Upper lobe of left lung (tissue), 6 donors: Measurements from ENCODE around the gene C20orf96. TPM values are rescaled to one million over a fixed set of nuclear protein-coding genes. Genes with fewer than 3 reads are reported as not detected.

Experiments
- ATAC-seq, 2 donors: fragments of 200-7000 bp; cut with Tn5 transposase; one replicate each; pipeline ENCODE4 v1.9.1; 2022; ENCODE audit warnings: mild to moderate bottlenecking in 2 of 2, moderate library complexity in 2 of 2; ENCODE audit not compliant: low FRiP score in 2 of 2
- DNase-seq, 2 donors: peaks; one replicate each; pipeline ENCODE4 v3.0.0-alpha.2; 2019 to 2020
- H3K27ac ChIP-seq, 4 donors: fragments of 200-600 bp; sonication (generic); one replicate each; pipeline ENCODE4 v1.5.1; 2016 to 2019
- H3K27me3 ChIP-seq, 4 donors: fragments of 200-600 bp; sonication (generic); one replicate each; pipeline ENCODE4 v1.5.1; 2017 to 2019
- H3K36me3 ChIP-seq, 4 donors: fragments of 200-600 bp; sonication (generic); one replicate each; pipeline ENCODE4 v1.5.1; 2016 to 2019
- H3K4me1 ChIP-seq, 4 donors: fragments of 200-600 bp; sonication (generic); one replicate each; pipeline ENCODE4 v1.5.1; 2018 to 2019
- H3K4me3 ChIP-seq, 4 donors: fragments of 200-600 bp; sonication (generic); one replicate each; pipeline ENCODE4 v1.5.1; 2017 to 2019; ENCODE audit warnings: mild to moderate bottlenecking in 2 of 4, moderate library complexity in 1 of 4
- H3K9me3 ChIP-seq, 4 donors: fragments of 200-600 bp; sonication (generic); one replicate each; pipeline ENCODE4 v1.5.1; 2018 to 2019
- EP300 ChIP-seq, 4 donors: sonication (generic); formaldehyde crosslinking; IDR thresholded peaks; one replicate each; pipeline ENCODE4 v1.5.1; 2017; ENCODE audit warnings: antibody characterized with exemption in 4 of 4, control low read depth in 2 of 4
- POLR2A ChIP-seq, 4 donors: fragments of 450-650 bp; IDR thresholded peaks; one replicate each; pipeline ENCODE4 v1.5.1; 2016 to 2017; ENCODE audit warnings: antibody characterized with exemption in 4 of 4, mild to moderate bottlenecking in 2 of 4
- POLR2AphosphoS5 ChIP-seq, 2 donors: sonication (generic); formaldehyde crosslinking; IDR thresholded peaks; one replicate each; pipeline ENCODE4 v1.5.1; 2017; ENCODE audit warnings: antibody characterized with exemption in 2 of 2
- WGBS, 2 donors: methylation state at CpG; one replicate each; pipeline ENCODE4 v1.1.5; 2017 to 2018; 5-methylcytosine and 5-hydroxymethylcytosine counted together
- total RNA-seq, 6 donors: library from RNA; depleted of rRNA in 4 of 6; stranded (reverse); fragments of >200 nt in 4 of 6; gene quantifications; one replicate each; pipeline versions ENCODE4 v1.1.0 to v1.2.1, GENCODE V29; 2016 to 2021
- TF ChIP-seq, protein P1 (sequence below), 6 experiments: fragments of 450-650 bp in 4 of 6; fragments of 200-600 bp in 2 of 6; sonication (generic) in 2 of 6; IDR thresholded peaks; one replicate each; pipeline ENCODE4 v1.5.1; 2016 to 2019; ENCODE audit warnings: antibody characterized with exemption in 6 of 6
- donor health status: DM: no; HTN: no; CAD: no; lungs with moderate emphysema.
- donor health status: DM: no; HTN: yes; CAD: no; lungs with severe emphysema.

Gene C20orf96
- total RNA-seq, 6 donors from 2014 or later = 3.0 to 31.4 (median 10.3) TPM

DNA sequence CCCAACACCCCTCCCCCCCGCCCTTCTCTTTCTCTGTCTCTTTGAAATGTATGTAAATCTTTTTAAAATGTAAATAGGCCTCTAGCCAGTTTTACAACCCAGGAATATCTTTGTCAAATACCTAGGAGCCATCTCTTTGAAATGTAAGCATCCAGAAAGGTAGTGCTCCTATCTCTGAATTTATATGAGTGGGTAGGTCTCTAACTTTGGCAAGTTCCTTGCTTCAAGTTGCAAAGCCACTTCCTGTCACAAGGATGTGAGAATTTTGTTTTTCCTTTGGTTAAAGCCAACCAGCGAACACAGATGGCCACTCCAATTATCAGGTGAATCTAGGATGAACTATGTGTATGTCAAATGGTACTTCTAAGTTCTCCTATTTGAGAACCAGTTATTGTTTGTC is 39.2 kb downstream of the C20orf96 start:
- TF ChIP-seq POLR2AphosphoS5 (IDR thresholded peaks at IDR 0.05) (no peak), EP300 (IDR thresholded peaks at IDR 0.05) (no peak), POLR2A (IDR thresholded peaks at IDR 0.05) (no peak)
- TF ChIP-seq, protein P1, sequence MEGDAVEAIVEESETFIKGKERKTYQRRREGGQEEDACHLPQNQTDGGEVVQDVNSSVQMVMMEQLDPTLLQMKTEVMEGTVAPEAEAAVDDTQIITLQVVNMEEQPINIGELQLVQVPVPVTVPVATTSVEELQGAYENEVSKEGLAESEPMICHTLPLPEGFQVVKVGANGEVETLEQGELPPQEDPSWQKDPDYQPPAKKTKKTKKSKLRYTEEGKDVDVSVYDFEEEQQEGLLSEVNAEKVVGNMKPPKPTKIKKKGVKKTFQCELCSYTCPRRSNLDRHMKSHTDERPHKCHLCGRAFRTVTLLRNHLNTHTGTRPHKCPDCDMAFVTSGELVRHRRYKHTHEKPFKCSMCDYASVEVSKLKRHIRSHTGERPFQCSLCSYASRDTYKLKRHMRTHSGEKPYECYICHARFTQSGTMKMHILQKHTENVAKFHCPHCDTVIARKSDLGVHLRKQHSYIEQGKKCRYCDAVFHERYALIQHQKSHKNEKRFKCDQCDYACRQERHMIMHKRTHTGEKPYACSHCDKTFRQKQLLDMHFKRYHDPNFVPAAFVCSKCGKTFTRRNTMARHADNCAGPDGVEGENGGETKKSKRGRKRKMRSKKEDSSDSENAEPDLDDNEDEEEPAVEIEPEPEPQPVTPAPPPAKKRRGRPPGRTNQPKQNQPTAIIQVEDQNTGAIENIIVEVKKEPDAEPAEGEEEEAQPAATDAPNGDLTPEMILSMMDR (IDR thresholded peaks at IDR 0.05) = no peak
- WGBS, 2 donors = 39 to 57% methylated on average over 2 of the region's 2 CpGs
- no peaks in the 10 kb centered on the region for H3K36me3 ChIP-seq
- H3K9me3 ChIP-seq = no peaks in the 10 kb centered on the region
- H3K27me3 ChIP-seq = no peaks in the 10 kb centered on the region
- DNase-seq (no peak), ATAC-seq (no peak)
- no peak overlapping the region for H3K27ac ChIP-seq
- H3K4me1 ChIP-seq = no peaks in the 10 kb centered on the region
- H3K4me3 ChIP-seq = no peak overlapping the region

DNA sequence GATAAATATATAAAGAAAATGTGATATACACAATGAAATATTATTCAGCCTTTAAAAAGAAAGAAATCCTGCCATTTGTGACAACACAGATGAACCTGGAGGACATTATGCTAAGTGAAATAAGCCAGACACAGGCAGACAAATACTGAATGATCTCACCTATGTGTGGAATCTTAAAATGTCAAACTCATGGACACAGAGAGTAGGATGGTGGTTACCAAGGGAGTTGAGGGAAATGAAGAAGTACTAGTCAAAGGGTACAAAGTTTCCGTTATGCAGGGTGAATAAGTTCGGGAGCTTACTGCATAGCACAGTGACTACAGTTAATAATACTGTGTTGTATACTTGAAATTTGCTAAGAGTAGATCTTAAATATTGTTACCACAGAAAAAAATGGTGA is 47.6 kb downstream of the C20orf96 start:
- Histone ChIP-seq H3K9me3 (no peaks in the 10 kb centered on the region), H3K36me3 (no peaks in the 10 kb centered on the region), H3K4me1 (no peaks in the 10 kb centered on the region), H3K27me3 (no peaks in the 10 kb centered on the region), H3K27ac (no peak overlapping the region), H3K4me3 (no peak overlapping the region)
- DNase-seq = no peak
- no peak for TF ChIP-seq POLR2A (IDR thresholded peaks at IDR 0.05)
- TF ChIP-seq EP300 (IDR thresholded peaks at IDR 0.05) = no peak
- TF ChIP-seq POLR2AphosphoS5 (IDR thresholded peaks at IDR 0.05) = no peak
- TF ChIP-seq, protein P1 (IDR thresholded peaks at IDR 0.05) = no peak
- 85 to 87% methylated on average over 2 of the region's 2 CpGs for WGBS, 2 donors
- ATAC-seq = no peak

DNA sequence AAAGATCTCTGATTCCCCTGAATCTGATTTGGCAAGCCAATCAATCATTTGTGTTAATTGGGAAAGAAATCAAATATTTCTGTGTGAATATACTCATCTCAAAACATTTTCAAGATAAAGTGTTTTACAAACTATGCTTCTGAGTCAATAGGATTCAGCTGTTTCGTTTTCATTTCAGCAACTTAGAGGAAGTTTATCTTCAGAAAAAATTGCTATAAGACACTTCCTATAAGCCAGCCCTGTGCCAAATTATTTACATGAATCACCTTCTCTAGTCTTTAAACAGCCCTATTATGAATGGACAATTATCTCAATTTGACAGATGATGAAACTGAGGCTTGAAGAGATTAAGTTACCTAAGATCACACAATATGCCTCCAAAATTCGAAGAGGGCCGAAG is 52.6 kb downstream of the C20orf96 start:
- H3K4me3 ChIP-seq = peak overlapping the region in 1 of 4 donors; percentile 22
- WGBS, 2 donors = 48 to 65% methylated on average over 3 of the region's 3 CpGs

DNA sequence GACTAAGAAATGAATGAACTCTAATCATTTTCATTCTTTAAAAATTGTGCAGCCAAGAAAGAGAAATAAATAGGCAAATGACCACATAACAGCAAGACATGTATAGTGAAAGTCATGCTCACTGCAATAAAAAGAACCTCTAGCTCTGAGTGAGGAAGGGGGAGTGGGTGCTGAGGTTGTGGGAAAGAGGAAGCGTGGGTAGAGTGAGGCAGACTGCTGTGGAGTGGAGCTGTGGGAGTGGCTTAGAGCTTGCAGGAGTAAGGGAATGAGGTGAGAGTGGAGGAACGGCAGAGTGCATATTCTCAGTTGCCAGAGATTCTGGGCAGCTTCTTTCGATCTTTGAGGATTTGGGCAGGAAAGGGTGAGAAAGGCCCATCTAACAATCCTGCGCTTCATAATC is 53.1 kb downstream of the C20orf96 start:
- peak; percentile 77 to 86 for ATAC-seq

More for the DNA sequence above, 52.6 kb downstream of the C20orf96 start:
- no peaks in the 10 kb centered on the region for H3K36me3 ChIP-seq
- ATAC-seq (no peak), DNase-seq (no peak)
- H3K4me1 ChIP-seq = no peaks in the 10 kb centered on the region
- no peaks in the 10 kb centered on the region for H3K27me3 ChIP-seq
- no peaks in the 10 kb centered on the region for H3K9me3 ChIP-seq
- TF ChIP-seq POLR2A (IDR thresholded peaks at IDR 0.05) (no peak), EP300 (IDR thresholded peaks at IDR 0.05) (no peak), POLR2AphosphoS5 (IDR thresholded peaks at IDR 0.05) (no peak)
- TF ChIP-seq, protein P1 (IDR thresholded peaks at IDR 0.05) = no peak
- no peak overlapping the region for H3K27ac ChIP-seq

DNA sequence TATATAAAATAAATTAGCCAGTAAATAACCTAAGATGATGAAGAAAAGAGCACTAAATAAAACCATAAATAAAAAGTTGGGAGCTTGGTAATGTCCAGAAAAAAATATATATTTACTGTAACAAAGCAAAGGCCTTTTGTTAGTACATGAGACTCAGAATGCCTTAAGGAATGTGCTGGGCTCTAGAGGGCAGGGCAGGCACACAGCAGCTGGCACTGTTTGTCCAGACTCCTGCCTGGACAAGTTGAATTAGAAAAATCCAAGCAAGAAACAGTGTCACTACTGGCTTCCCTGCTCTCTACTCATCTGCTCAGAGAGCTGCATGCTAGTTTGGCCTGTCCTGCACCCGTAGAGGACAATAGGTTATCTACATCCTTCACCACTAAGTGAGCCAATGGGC is 54.7 kb downstream of the C20orf96 start:
- Histone ChIP-seq H3K36me3 (no peaks in the 10 kb centered on the region), H3K4me1 (no peaks in the 10 kb centered on the region), H3K4me3 (no peak overlapping the region), H3K9me3 (no peaks in the 10 kb centered on the region), H3K27me3 (no peaks in the 10 kb centered on the region), H3K27ac (no peak overlapping the region)
- WGBS, 2 donors = 56 to 74% methylated on average over 1 of the region's 1 CpG
- ATAC-seq = no peak
- DNase-seq = peak in 1 of 2 donors; percentile 23
- TF ChIP-seq, protein P1 (IDR thresholded peaks at IDR 0.05) = peak in 1 of 6 experiments; percentile 9
- TF ChIP-seq POLR2A (IDR thresholded peaks at IDR 0.05) (no peak), EP300 (IDR thresholded peaks at IDR 0.05) (no peak), POLR2AphosphoS5 (IDR thresholded peaks at IDR 0.05) (no peak)

More for the DNA sequence above, 53.1 kb downstream of the C20orf96 start:
- Histone ChIP-seq H3K36me3 (no peaks in the 10 kb centered on the region), H3K4me1 (no peaks in the 10 kb centered on the region), H3K9me3 (no peaks in the 10 kb centered on the region), H3K27ac (no peak overlapping the region), H3K27me3 (no peaks in the 10 kb centered on the region), H3K4me3 (peak overlapping the region in 1 of 4 donors; percentile 22)
- peak in 1 of 2 donors; percentile 49 for DNase-seq
- TF ChIP-seq, protein P1 (IDR thresholded peaks at IDR 0.05) = no peak
- TF ChIP-seq POLR2A (IDR thresholded peaks at IDR 0.05) (no peak), EP300 (IDR thresholded peaks at IDR 0.05) (no peak), POLR2AphosphoS5 (IDR thresholded peaks at IDR 0.05) (no peak)
- WGBS, 2 donors = 54 to 57% methylated on average over 4 of the region's 4 CpGs
